ENCODE results near the gene TMEM50A. TPM values are rescaled to one million over a fixed set of nuclear protein-coding genes. Genes with fewer than 3 reads are reported as not detected.
"Not testable (repeated sequence)": the region's sequence is repeated elsewhere in the genome, so short reads cannot be mapped to it uniquely, and the experiment has no call there.

The TMEM50A gene
- total RNA-seq, 1 experiment from 2014 or later: 90.5 TPM

DNA sequence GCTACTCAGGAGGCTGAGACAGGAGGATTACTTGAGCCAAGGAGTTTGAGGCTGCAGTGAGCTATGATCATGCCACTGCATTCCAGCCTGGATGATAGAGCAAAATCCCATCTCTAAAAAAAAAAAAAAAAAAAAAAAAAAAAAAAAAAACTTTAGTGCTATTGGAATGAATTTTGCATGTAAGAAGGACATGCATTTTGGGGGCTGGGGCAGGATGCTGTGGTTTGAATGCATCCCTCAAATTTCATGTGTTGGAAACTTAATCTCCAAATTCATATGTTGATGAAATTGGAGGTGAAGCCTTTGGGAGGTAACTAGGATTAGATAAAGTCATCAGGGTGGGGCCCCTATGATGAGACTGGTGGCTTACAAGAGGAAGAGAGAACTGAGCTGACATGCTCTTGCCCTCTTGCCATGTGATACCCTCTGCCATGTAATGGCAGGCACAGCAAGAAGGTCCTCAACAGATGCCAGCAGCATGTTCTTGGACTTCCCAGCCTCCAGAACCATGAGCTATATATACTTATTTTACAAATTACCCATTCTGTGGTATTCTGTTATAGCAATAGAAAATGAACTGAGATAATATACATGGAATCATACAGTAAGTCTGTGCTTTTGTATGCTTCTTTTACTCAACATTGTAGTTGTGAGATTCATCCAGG is 25.2 kb upstream of the TMEM50A start:
- H3F3A ChIP-seq (ENCODE audit: low read length, unreplicated experiment); H3K4me1 ChIP-seq (ENCODE audit: insufficient read depth, low read length); H3K9me2 ChIP-seq (replicated peaks; ENCODE audit: low read length); H3K79me2 ChIP-seq (ENCODE audit: low read length); H2AFZ ChIP-seq (ENCODE audit: low read length); H4K20me1 ChIP-seq (ENCODE audit: low read length); H3K36me3 ChIP-seq (ENCODE audit: low read depth, low read length); H3K4me3 ChIP-seq (ENCODE audit: low read length); H3K9me3 ChIP-seq (ENCODE audit: low read length); DNase-seq; intact Hi-C loops (cut with micrococcal nuclease); CTCF ChIA-PET; H3K27ac ChIP-seq (ENCODE audit: low read length); H3K9ac ChIP-seq (ENCODE audit: low read length); ATAC-seq; H3K27me3 ChIP-seq (ENCODE audit: low read length); BruUV-seq (replicated peaks); H3K4me2 ChIP-seq (ENCODE audit: low read length); POLR2A ChIA-PET (ENCODE audit: unreplicated experiment): not testable (repeated sequence)

DNA sequence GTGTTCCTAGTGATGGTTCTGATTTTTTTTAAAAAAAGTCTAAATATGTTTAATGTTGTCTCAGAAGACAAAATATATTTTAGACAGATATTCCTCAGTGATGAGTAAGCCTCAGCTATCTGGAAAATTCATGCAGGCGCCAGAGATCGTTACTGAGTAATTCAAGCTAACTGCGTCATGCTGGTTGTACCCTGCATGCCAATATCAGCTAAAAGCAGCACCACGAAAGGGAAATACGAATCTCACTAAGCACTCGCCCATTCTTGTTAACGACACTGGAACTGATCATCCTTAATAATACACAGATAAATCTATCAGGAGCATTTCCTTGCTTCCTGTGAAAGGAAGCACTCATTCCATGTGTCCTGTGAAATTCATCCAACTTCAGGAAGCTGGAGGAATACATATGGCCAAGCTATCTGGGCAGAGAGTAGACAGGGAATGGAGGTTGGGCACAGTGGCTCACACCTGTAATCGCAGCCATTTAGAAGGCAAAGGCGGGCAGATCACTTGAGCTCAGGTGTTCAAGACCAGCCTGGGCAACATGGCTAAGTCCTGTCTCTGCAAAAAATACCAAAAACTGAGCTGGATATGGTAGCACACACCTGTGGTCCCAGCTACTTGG is 17.7 kb upstream of the TMEM50A start:
- DNase-seq; H3K27ac ChIP-seq (ENCODE audit: low read length); H3K9ac ChIP-seq (ENCODE audit: low read length); BruUV-seq (replicated peaks); H2AFZ ChIP-seq (ENCODE audit: low read length); H3K79me2 ChIP-seq (ENCODE audit: low read length); H4K20me1 ChIP-seq (ENCODE audit: low read length); H3K9me3 ChIP-seq (ENCODE audit: low read length); ATAC-seq; H3K9me2 ChIP-seq (replicated peaks; ENCODE audit: low read length); intact Hi-C loops (cut with micrococcal nuclease); POLR2A ChIA-PET (ENCODE audit: unreplicated experiment); H3K27me3 ChIP-seq (ENCODE audit: low read length); H3K4me1 ChIP-seq (ENCODE audit: insufficient read depth, low read length); H3K4me3 ChIP-seq (ENCODE audit: low read length); H3F3A ChIP-seq (ENCODE audit: low read length, unreplicated experiment); H3K36me3 ChIP-seq (ENCODE audit: low read depth, low read length); H3K4me2 ChIP-seq (ENCODE audit: low read length): not testable (repeated sequence)
- CTCF ChIA-PET: interaction anchor here (0.6 kb wide), 1 partner anchor 454 kb away, joined by 5 read pairs; no protein-coding TSS in a partner anchor

GRCh38 chr1:25322127-25322526 is 16.0 kb upstream of the TMEM50A start:
- H3K27ac ChIP-seq (ENCODE audit: low read length); intact Hi-C loops (cut with micrococcal nuclease); H3F3A ChIP-seq (ENCODE audit: low read length, unreplicated experiment); BruUV-seq (replicated peaks); H2AFZ ChIP-seq (ENCODE audit: low read length); H3K4me3 ChIP-seq (ENCODE audit: low read length); H3K9me3 ChIP-seq (ENCODE audit: low read length); H4K20me1 ChIP-seq (ENCODE audit: low read length); H3K27me3 ChIP-seq (ENCODE audit: low read length); H3K9me2 ChIP-seq (replicated peaks; ENCODE audit: low read length); H3K4me1 ChIP-seq (ENCODE audit: insufficient read depth, low read length); H3K36me3 ChIP-seq (ENCODE audit: low read depth, low read length); H3K4me2 ChIP-seq (ENCODE audit: low read length); ATAC-seq; H3K79me2 ChIP-seq (ENCODE audit: low read length); CTCF ChIA-PET; H3K9ac ChIP-seq (ENCODE audit: low read length); POLR2A ChIA-PET (ENCODE audit: unreplicated experiment); DNase-seq: not testable (repeated sequence)

GRCh38 chr1:25324407-25324806 is 13.7 kb upstream of the TMEM50A start:
- H3K4me1 ChIP-seq (ENCODE audit: insufficient read depth, low read length); H3F3A ChIP-seq (ENCODE audit: low read length, unreplicated experiment); H3K27ac ChIP-seq (ENCODE audit: low read length); intact Hi-C loops (cut with micrococcal nuclease); H3K27me3 ChIP-seq (ENCODE audit: low read length); ATAC-seq; H3K9me2 ChIP-seq (replicated peaks; ENCODE audit: low read length); CTCF ChIA-PET; DNase-seq; H3K9me3 ChIP-seq (ENCODE audit: low read length); H3K36me3 ChIP-seq (ENCODE audit: low read depth, low read length); H3K79me2 ChIP-seq (ENCODE audit: low read length); H4K20me1 ChIP-seq (ENCODE audit: low read length); H2AFZ ChIP-seq (ENCODE audit: low read length); H3K4me2 ChIP-seq (ENCODE audit: low read length); BruUV-seq (replicated peaks); H3K4me3 ChIP-seq (ENCODE audit: low read length); POLR2A ChIA-PET (ENCODE audit: unreplicated experiment); H3K9ac ChIP-seq (ENCODE audit: low read length): not testable (repeated sequence)

- POLR2A ChIA-PET (ENCODE audit: unreplicated experiment); BruUV-seq (replicated peaks): not testable (repeated sequence)
These were observed 10.0 kb upstream of the TMEM50A start for GRCh38 chr1:25327864-25328790.

DNA sequence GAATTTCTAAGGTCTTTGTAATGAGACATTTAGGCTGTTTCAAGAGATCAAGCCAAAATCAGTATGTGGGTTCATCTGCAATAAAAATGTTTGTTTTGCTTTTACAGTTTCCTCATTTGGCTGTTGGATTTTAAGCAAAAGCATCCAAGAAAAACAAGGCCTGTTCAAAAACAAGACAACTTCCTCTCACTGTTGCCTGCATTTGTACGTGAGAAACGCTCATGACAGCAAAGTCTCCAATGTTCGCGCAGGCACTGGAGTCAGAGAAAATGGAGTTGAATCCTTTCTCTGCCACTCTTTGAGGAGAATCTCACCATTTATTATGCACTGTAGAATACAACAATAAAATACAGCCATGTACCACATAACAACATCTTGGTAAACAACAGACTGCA is 9.3 kb upstream of the TMEM50A start:
- CTCF ChIA-PET; POLR2A ChIA-PET (ENCODE audit: unreplicated experiment); BruUV-seq (replicated peaks); H3K4me1 ChIP-seq (ENCODE audit: insufficient read depth, low read length); H3K27me3 ChIP-seq (ENCODE audit: low read length); H3K4me3 ChIP-seq (ENCODE audit: low read length); H4K20me1 ChIP-seq (ENCODE audit: low read length); H2AFZ ChIP-seq (ENCODE audit: low read length); DNase-seq; H3K79me2 ChIP-seq (ENCODE audit: low read length); intact Hi-C loops (cut with micrococcal nuclease); H3K36me3 ChIP-seq (ENCODE audit: low read depth, low read length); H3K9ac ChIP-seq (ENCODE audit: low read length); H3K9me3 ChIP-seq (ENCODE audit: low read length); H3F3A ChIP-seq (ENCODE audit: low read length, unreplicated experiment); ATAC-seq; H3K4me2 ChIP-seq (ENCODE audit: low read length); H3K27ac ChIP-seq (ENCODE audit: low read length); H3K9me2 ChIP-seq (replicated peaks; ENCODE audit: low read length): not testable (repeated sequence)

More at GRCh38 chr1:25327864-25328790, 10.0 kb upstream of the TMEM50A start:
- H3K79me2 ChIP-seq (ENCODE audit: low read length); H3K9me3 ChIP-seq (ENCODE audit: low read length); CTCF ChIA-PET; H2AFZ ChIP-seq (ENCODE audit: low read length); H3K36me3 ChIP-seq (ENCODE audit: low read depth, low read length); H4K20me1 ChIP-seq (ENCODE audit: low read length); ATAC-seq; H3K4me3 ChIP-seq (ENCODE audit: low read length); H3K9ac ChIP-seq (ENCODE audit: low read length); H3F3A ChIP-seq (ENCODE audit: low read length, unreplicated experiment); H3K27ac ChIP-seq (ENCODE audit: low read length); H3K27me3 ChIP-seq (ENCODE audit: low read length); H3K9me2 ChIP-seq (replicated peaks; ENCODE audit: low read length); DNase-seq; H3K4me2 ChIP-seq (ENCODE audit: low read length); intact Hi-C loops (cut with micrococcal nuclease); H3K4me1 ChIP-seq (ENCODE audit: insufficient read depth, low read length): not testable (repeated sequence)

All from PC-3 (cell line).